DMS114 treated with DMSO at 0.1 percent for 48 hours (cell line): ENCODE results near the gene S1PR3.
"Not testable (repeated sequence)": the region's sequence is repeated elsewhere in the genome, so short reads cannot be mapped to it uniquely, and the experiment has no call there.

Source experiments
- DNase-seq: peaks from one replicate; lab custom pipeline; 2025; ENCODE audit not compliant: unreplicated experiment; lab: John Stamatoyannopoulos, UW

S1PR3 gene

GRCh38 chr9:88991066-88992034 is at the start of gene S1PR3:
S1PR3 (plus strand) TSS chr9:88991468; CDS start chr9:89001201, 9,733 bp downstream.
- DNase-seq: peak; percentile 13

GRCh38 chr9:88941586-88941985 is 49.7 kb upstream of the S1PR3 start:
- DNase-seq: not testable (repeated sequence)

- no peak for DNase-seq
Observed at GRCh38 chr9:88942411-88942810, 48.9 kb upstream of the S1PR3 start.

- DNase-seq: no peak
Observed at GRCh38 chr9:88945636-88946333, 45.5 kb upstream of the S1PR3 start.

GRCh38 chr9:88947581-88948573 is 43.4 kb upstream of the S1PR3 start:
- DNase-seq: no peak

- DNase-seq: no peak
Observed at GRCh38 chr9:88949425-88949824, 41.8 kb upstream of the S1PR3 start.

GRCh38 chr9:88949961-88950340 is 41.3 kb upstream of the S1PR3 start:
- no peak for DNase-seq

- no peak for DNase-seq
Observed at GRCh38 chr9:88950341-88951154, 40.7 kb upstream of the S1PR3 start.

GRCh38 chr9:88951155-88951542 is 40.1 kb upstream of the S1PR3 start:
- DNase-seq: no peak

GRCh38 chr9:88952086-88952615 is 39.1 kb upstream of the S1PR3 start:
- DNase-seq: no peak

GRCh38 chr9:88952976-88953375 is 38.3 kb upstream of the S1PR3 start:
- DNase-seq: no peak

GRCh38 chr9:88953381-88954029 is 37.8 kb upstream of the S1PR3 start:
- no peak for DNase-seq

GRCh38 chr9:88954066-88954465 is 37.2 kb upstream of the S1PR3 start:
- DNase-seq: no peak

- no peak for DNase-seq
Observed at GRCh38 chr9:88957526-88957925, 33.7 kb upstream of the S1PR3 start.

- no peak for DNase-seq
Observed at GRCh38 chr9:88959727-88960469, 31.4 kb upstream of the S1PR3 start.

- DNase-seq: no peak
Observed at GRCh38 chr9:88960632-88961031, 30.6 kb upstream of the S1PR3 start.

GRCh38 chr9:88965473-88965872 is 25.8 kb upstream of the S1PR3 start:
- no peak for DNase-seq

GRCh38 chr9:88966894-88967676 is 24.2 kb upstream of the S1PR3 start:
- DNase-seq: no peak
